Measurements from ENCODE around the gene IST1. TPM values are rescaled to one million over a fixed set of nuclear protein-coding genes. Genes with fewer than 3 reads are reported as not detected.

Gene IST1
- polyA plus RNA-seq, 1 experiment: 227 TPM

DNA sequence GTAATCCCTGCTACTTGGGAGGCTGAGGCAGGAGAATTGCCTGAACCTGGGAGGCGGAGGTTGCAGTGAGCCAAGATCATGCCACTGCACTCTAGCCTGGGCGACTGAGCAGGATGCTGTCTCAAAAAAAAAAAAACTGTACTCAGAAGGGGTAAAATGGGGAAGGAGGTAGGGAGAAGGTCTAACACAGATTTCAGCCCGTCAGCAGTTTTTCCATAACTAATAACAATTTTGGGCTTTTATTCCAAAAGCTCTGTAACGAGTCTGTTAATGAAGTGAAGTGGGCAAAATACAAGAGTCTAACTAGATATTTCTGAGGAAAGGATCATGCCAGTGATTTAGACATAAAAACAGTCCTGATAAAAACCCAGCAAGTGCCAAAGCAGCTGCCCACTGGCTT is 22.1 kb upstream of the IST1 start:
- Histone ChIP-seq H3K4me3 (ENCODE audit: low read depth, low read length) (no peak overlapping the region), H3K27me3 (ENCODE audit: control insufficient read depth, insufficient read depth, low read length) (no peaks in the 10 kb centered on the region), H3K36me3 (ENCODE audit: control insufficient read depth, insufficient read depth, low read length) (peaks cover 5% of the 10 kb centered on the region)
- POLR2A ChIA-PET: no interaction called here
- CTCF ChIA-PET: interaction anchor here (1.5 to 9.4 kb wide), 2 partner anchors 8 to 10 kb away, joined by 5 to 90 read pairs; partner anchors contain the start of gene ZNF821
- TF ChIP-seq, protein P1, sequence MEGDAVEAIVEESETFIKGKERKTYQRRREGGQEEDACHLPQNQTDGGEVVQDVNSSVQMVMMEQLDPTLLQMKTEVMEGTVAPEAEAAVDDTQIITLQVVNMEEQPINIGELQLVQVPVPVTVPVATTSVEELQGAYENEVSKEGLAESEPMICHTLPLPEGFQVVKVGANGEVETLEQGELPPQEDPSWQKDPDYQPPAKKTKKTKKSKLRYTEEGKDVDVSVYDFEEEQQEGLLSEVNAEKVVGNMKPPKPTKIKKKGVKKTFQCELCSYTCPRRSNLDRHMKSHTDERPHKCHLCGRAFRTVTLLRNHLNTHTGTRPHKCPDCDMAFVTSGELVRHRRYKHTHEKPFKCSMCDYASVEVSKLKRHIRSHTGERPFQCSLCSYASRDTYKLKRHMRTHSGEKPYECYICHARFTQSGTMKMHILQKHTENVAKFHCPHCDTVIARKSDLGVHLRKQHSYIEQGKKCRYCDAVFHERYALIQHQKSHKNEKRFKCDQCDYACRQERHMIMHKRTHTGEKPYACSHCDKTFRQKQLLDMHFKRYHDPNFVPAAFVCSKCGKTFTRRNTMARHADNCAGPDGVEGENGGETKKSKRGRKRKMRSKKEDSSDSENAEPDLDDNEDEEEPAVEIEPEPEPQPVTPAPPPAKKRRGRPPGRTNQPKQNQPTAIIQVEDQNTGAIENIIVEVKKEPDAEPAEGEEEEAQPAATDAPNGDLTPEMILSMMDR (IDR thresholded peaks at IDR 0.05; ENCODE audit: insufficient read depth, low read depth, low read length): no peak
- DNase-seq (ENCODE audit: low read depth): no peak

DNA sequence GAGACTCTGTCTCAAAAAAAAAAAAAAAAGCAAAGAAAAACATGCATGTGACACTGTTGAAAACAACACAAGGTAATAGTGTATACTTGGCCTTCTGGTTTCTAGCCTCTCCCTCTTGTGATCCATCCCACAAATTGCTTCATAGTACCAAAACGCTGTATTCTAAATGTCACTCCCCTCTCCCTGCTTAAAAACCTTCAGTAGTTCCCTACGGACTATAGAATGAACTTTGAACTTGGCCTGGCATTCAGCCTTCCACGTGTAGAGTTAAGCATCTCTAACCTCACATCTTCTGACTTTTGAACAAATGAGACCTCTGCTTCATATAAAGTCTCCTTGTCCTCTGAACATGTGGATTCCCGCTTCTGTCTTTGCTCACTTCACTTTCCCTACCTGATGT is 16.4 kb upstream of the IST1 start:
- ChIA-PET POLR2A (no interaction called here), CTCF (no interaction called here)
- TF ChIP-seq, protein P1 (IDR thresholded peaks at IDR 0.05; ENCODE audit: insufficient read depth, low read depth, low read length): no peak

DNA sequence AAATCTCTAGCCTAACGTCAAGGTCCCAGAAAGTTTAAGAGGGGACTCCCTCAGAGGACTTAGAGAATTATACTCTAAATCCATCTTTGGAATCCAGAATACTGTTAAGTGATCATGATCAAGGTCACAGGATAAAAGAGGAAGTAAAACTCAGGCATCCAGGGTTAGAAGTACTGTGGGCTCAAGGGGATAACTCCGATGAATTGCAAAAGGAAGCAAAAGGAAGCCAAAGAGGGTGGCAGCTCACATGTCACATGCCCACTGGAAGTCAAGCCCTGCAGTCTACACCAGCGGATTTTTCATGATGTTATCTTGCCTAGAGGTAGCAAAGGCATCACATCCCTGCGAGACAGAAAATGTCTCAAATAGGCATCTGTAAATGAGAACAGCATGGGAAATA is 15.2 kb upstream of the IST1 start:
- Histone ChIP-seq H3K36me3 (ENCODE audit: control insufficient read depth, insufficient read depth, low read length) (peaks cover 6% of the 10 kb centered on the region), H3K4me3 (ENCODE audit: low read depth, low read length) (no peak overlapping the region), H3K27me3 (ENCODE audit: control insufficient read depth, insufficient read depth, low read length) (no peaks in the 10 kb centered on the region)
- DNase-seq (ENCODE audit: low read depth): no peak
- POLR2A ChIA-PET: no interaction called here
- TF ChIP-seq, protein P1 (IDR thresholded peaks at IDR 0.05; ENCODE audit: insufficient read depth, low read depth, low read length): no peak
- CTCF ChIA-PET: no interaction called here

More for the DNA sequence above, 16.4 kb upstream of the IST1 start:
- H3K4me3 ChIP-seq (ENCODE audit: low read depth, low read length): no peak overlapping the region
- no peak for DNase-seq (ENCODE audit: low read depth)
- H3K27me3 ChIP-seq (ENCODE audit: control insufficient read depth, insufficient read depth, low read length): no peaks in the 10 kb centered on the region
- peaks cover 6% of the 10 kb centered on the region for H3K36me3 ChIP-seq (ENCODE audit: control insufficient read depth, insufficient read depth, low read length)

DNA sequence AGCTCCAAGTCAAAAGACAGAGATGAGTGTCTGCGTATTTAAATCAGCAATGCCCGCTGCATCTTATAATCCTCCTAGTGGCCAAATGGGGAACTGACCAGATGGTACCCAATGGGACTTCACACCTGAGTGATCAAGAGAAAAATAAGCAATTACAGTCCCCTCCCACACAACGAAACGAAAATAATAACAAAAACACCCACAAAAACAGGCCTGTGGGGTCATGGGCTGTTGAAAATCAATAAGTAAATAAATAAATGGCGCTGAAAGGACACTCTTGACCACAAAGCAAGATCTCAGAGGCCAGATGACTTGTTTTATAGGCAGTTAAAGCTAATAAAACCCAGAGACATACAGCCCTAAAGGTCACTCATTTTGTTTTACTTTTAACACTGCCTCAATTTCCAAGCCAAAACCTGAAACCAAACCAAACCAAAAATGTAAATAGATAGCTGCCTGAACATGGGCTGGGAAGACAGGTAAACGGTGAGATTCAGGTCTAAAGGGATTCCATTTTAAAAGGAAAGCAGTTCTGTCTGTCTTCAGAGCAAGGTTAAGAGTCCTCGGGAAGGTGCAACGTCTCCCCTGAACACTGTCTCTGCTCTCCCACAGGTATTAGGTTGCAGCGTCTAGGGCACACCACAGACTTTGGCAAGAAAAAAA is 12.7 kb upstream of the IST1 start:
- H3K4me3 ChIP-seq (ENCODE audit: low read depth, low read length): peak overlapping the region; percentile 81; the same call in 1 of the 2 replicates

DNA sequence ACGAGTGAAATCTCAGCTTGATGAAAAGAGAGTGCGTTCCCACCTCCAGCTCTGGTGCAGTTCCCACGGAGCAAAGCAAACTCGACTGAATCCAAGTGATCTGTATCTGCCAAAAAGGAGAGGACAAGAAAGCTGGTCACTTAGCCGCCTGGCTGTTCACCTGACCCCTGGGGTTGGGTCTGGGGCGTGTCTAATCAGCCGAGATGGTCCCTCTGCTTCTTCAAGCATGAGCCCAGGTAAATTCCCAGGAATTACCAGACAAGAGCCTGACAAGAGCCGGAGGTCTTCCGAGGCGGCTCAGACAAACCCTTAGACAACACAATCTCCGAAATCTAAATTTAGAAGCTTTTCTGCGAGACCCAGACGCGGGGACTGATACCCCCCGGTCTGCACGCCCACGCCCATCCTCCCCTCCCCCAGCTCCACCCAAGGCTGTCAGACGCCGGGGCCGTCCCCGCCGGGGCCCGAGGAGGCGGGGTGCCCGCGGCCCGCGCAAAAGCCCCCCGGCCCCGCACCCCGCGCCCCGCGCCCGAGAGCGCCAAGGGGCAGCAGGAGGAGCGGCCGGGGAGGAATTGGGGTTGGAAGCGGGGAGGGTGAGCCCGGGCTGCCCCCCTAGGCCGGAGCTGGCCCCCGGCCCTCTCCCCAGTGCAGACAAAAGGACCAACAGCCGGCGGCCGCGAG is 12.0 kb upstream of the IST1 start:
- peaks cover 2% of the 10 kb centered on the region for H3K36me3 ChIP-seq (ENCODE audit: control insufficient read depth, insufficient read depth, low read length)
- no peak for DNase-seq (ENCODE audit: low read depth)
- ChIA-PET POLR2A (no interaction called here), CTCF (interaction anchor here (0.6 to 4.4 kb wide), 31 partner anchors 8 to 1395 kb away, joined by 3 to 90 read pairs (median 5); partner anchors contain the start of gene IST1)
- TF ChIP-seq, protein P1 (IDR thresholded peaks at IDR 0.05; ENCODE audit: insufficient read depth, low read depth, low read length): no peak
- no peaks in the 10 kb centered on the region for H3K27me3 ChIP-seq (ENCODE audit: control insufficient read depth, insufficient read depth, low read length)
- peak overlapping the region; percentile 81 for H3K4me3 ChIP-seq (ENCODE audit: low read depth, low read length)

More for the DNA sequence above, 12.7 kb upstream of the IST1 start:
- H3K27me3 ChIP-seq (ENCODE audit: control insufficient read depth, insufficient read depth, low read length): no peaks in the 10 kb centered on the region
- POLR2A ChIA-PET: no interaction called here
- DNase-seq (ENCODE audit: low read depth): no peak
- CTCF ChIA-PET: interaction anchor here (0.6 to 4.4 kb wide), 36 partner anchors 8 to 271 kb away, joined by 3 to 90 read pairs (median 4); partner anchors contain the start of gene IST1
- TF ChIP-seq, protein P1 (IDR thresholded peaks at IDR 0.05; ENCODE audit: insufficient read depth, low read depth, low read length): peak; percentile 89
- peaks cover 2% of the 10 kb centered on the region for H3K36me3 ChIP-seq (ENCODE audit: control insufficient read depth, insufficient read depth, low read length)
